RWPE2 (cell line): Measurements from ENCODE around the gene JTB.

Experiments
- ATAC-seq: fragments of 200-7000 bp; cut with Tn5 transposase; 3 replicates; pipeline ENCODE4 v1.9.1; 2021; ENCODE audit warnings: low read depth
- DNase-seq: peaks from one replicate; pipeline ENCODE4 v3.0.0-alpha.2; 2020; ENCODE audit warnings: low spot score
- H3K27ac ChIP-seq: fragments of 450-650 bp; 2 replicates; pipeline ENCODE4 v1.5.1; 2017; ENCODE audit warnings: mild to moderate bottlenecking; ENCODE audit not compliant: poor library complexity, severe bottlenecking
- H3K27me3 ChIP-seq: fragments of 250-450 bp; sonication (Bioruptor Pico); 2 replicates; pipeline ENCODE4 v1.5.1; 2021; ENCODE audit warnings: mild to moderate bottlenecking, moderate library complexity; ENCODE audit not compliant: insufficient read depth, poor library complexity, severe bottlenecking
- H3K36me3 ChIP-seq: fragments of 250-450 bp; sonication (Bioruptor Pico); 2 replicates; pipeline ENCODE4 v1.5.1; 2020; ENCODE audit warnings: low read depth, mild to moderate bottlenecking, moderate library complexity
- H3K4me1 ChIP-seq: fragments of 250-450 bp; sonication (Bioruptor Pico); 2 replicates; pipeline ENCODE4 v1.5.1; 2021; ENCODE audit warnings: mild to moderate bottlenecking, moderate library complexity; ENCODE audit not compliant: insufficient read depth, poor library complexity, severe bottlenecking
- H3K4me3 ChIP-seq: fragments of 250-450 bp; sonication (Bioruptor Pico); 2 replicates; pipeline ENCODE4 v1.5.1; 2021; ENCODE audit warnings: mild to moderate bottlenecking, moderate library complexity; ENCODE audit not compliant: severe bottlenecking
- H3K9me3 ChIP-seq: fragments of 250-450 bp; sonication (Bioruptor Pico); 2 replicates; pipeline ENCODE4 v1.5.1; 2021; ENCODE audit warnings: mild to moderate bottlenecking, moderate library complexity; ENCODE audit not compliant: severe bottlenecking
- TF ChIP-seq, protein P1 (sequence below): fragments of 450-650 bp; IDR thresholded peaks from one replicate; pipeline ENCODE4 v1.5.1; 2017; ENCODE audit warnings: mild to moderate bottlenecking, moderate library complexity; ENCODE audit not compliant: poor library complexity, severe bottlenecking

Gene JTB

GRCh38 chr1:153995202-153995601, 17.7 kb upstream of the JTB start:
- Histone ChIP-seq H3K27ac (no peak overlapping the region), H3K9me3 (no peaks in the 10 kb centered on the region), H3K36me3 (peaks cover 46% of the 10 kb centered on the region), H3K27me3 (no peaks in the 10 kb centered on the region), H3K4me3 (no peak overlapping the region), H3K4me1 (peaks cover 8% of the 10 kb centered on the region)
- no peak for ATAC-seq
- TF ChIP-seq, protein P1, sequence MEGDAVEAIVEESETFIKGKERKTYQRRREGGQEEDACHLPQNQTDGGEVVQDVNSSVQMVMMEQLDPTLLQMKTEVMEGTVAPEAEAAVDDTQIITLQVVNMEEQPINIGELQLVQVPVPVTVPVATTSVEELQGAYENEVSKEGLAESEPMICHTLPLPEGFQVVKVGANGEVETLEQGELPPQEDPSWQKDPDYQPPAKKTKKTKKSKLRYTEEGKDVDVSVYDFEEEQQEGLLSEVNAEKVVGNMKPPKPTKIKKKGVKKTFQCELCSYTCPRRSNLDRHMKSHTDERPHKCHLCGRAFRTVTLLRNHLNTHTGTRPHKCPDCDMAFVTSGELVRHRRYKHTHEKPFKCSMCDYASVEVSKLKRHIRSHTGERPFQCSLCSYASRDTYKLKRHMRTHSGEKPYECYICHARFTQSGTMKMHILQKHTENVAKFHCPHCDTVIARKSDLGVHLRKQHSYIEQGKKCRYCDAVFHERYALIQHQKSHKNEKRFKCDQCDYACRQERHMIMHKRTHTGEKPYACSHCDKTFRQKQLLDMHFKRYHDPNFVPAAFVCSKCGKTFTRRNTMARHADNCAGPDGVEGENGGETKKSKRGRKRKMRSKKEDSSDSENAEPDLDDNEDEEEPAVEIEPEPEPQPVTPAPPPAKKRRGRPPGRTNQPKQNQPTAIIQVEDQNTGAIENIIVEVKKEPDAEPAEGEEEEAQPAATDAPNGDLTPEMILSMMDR: no peak
- DNase-seq: no peak

GRCh38 chr1:153991806-153992205, 14.3 kb upstream of the JTB start:
- H3K9me3 ChIP-seq: no peaks in the 10 kb centered on the region
- peak overlapping the region; percentile 74 for H3K27ac ChIP-seq
- H3K4me3 ChIP-seq: peak overlapping the region; percentile 84
- H3K4me1 ChIP-seq: peaks cover 14% of the 10 kb centered on the region
- no peak for ATAC-seq
- peaks cover 46% of the 10 kb centered on the region for H3K36me3 ChIP-seq
- TF ChIP-seq, protein P1: no peak
- no peak for DNase-seq
- no peaks in the 10 kb centered on the region for H3K27me3 ChIP-seq

- Histone ChIP-seq H3K27ac (peak overlapping the region; percentile 74), H3K9me3 (no peaks in the 10 kb centered on the region), H3K4me1 (peaks cover 18% of the 10 kb centered on the region), H3K27me3 (no peaks in the 10 kb centered on the region), H3K4me3 (peak overlapping the region; percentile 84), H3K36me3 (peaks cover 46% of the 10 kb centered on the region)
- TF ChIP-seq, protein P1: no peak
- ATAC-seq (no peak), DNase-seq (no peak)
These were observed 13.7 kb upstream of the JTB start for GRCh38 chr1:153991151-153991630.

DNA sequence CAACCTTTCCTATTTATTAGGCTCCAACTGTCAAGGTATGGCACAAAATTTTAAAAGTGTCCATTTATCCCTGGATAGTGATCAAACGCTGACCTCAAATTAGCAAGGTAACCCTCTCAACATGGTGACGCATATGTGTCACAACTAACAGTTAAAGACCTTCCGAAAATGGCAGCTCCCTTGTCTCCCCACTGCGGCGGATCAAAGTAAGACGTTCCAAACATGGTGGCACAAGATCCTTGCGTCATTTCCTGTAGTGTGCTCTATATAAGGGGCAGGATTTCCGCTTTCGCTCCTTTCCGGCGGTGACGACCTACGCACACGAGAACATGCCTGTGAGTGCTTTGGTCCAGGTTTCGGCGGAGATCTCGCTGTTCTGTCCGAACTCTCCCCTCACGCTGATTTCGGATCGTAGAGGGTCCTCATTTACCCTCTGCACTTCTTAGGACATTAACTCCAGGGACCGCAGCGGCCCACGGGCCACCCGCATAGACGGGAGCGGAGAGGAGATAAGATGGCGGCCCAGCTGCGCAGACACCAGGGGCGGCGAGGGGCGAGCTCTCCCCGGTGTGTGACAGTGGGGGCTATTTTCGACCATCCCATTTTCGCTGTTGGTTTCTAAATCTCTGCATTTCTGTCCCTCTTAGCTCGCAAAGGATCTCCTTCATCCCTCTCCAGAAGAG, 13.1 kb upstream of the JTB start, which contains the start of gene RPS27:
TSS of gene RPS27 (plus strand) at position 295 of the 683 bp plus-strand sequence. CDS start at position 330, 35 bp downstream.
- H3K36me3 ChIP-seq: peaks cover 45% of the 10 kb centered on the region
- no peaks in the 10 kb centered on the region for H3K27me3 ChIP-seq
- TF ChIP-seq, protein P1: no peak
- H3K4me1 ChIP-seq: peaks cover 18% of the 10 kb centered on the region
- DNase-seq (peak; percentile 92), ATAC-seq (peak; percentile 37)
- peak within 1 kb of the TSS; percentile 74 for H3K27ac ChIP-seq
- H3K9me3 ChIP-seq: no peaks in the 10 kb centered on the region
- peak within 1 kb of the TSS; percentile 84 for H3K4me3 ChIP-seq

DNA sequence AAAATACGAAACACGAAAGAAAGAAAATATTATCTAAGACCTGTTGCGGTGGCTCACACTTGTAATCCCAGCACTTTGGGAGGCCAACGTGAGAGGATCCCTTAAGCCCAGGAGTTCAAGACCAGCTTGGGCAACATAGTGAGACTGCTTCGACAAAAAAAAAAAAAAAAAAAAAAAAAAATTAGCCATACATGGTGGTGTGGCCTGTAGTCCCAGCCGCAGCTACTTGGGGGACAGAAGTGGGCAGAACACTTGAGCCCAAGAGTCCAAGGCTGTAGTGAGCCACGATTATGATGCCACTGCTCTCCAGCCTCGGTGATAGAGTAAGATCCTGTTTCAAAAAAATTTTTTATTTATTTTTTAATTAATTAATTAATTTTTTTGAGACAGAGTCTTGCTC, 10.1 kb upstream of the JTB start:
- Histone ChIP-seq H3K27ac (peak overlapping the region; percentile 71), H3K4me3 (no peak overlapping the region)
- ATAC-seq: no peak

More for the DNA sequence above, 10.1 kb upstream of the JTB start:
- peaks cover 18% of the 10 kb centered on the region for H3K4me1 ChIP-seq
- H3K27me3 ChIP-seq: no peaks in the 10 kb centered on the region
- H3K36me3 ChIP-seq: peaks cover 36% of the 10 kb centered on the region
- DNase-seq: no peak
- TF ChIP-seq, protein P1: no peak
- no peaks in the 10 kb centered on the region for H3K9me3 ChIP-seq
